ENCODE data around the gene ATP6V0E2. TPM values are rescaled to one million over a fixed set of nuclear protein-coding genes. Genes with fewer than 3 reads are reported as not detected.
"Not testable (repeated sequence)": the region's sequence is repeated elsewhere in the genome, so short reads cannot be mapped to it uniquely, and the experiment has no call there.

Gene ATP6V0E2
- polyA plus RNA-seq, 4 donors, result 20.5 to 29.1 (median 23.9) TPM

GRCh38 chr7:149874644-149875028 lies 867 bp downstream of the ATP6V0E2 start:
- no peak for DNase-seq (ENCODE audit: low read depth in 4 of 4, low spot score in 3 of 4)

GRCh38 chr7:149875396-149875795 lies 1.6 kb downstream of the ATP6V0E2 start:
- DNase-seq (ENCODE audit: low read depth in 4 of 4, low spot score in 3 of 4), result no peak

- no peak for DNase-seq (ENCODE audit: low read depth in 4 of 4, low spot score in 3 of 4)
These were observed 4.2 kb downstream of the ATP6V0E2 start for GRCh38 chr7:149877890-149878522.

- no peak for DNase-seq (ENCODE audit: low read depth in 4 of 4, low spot score in 3 of 4)
These were observed 4.8 kb downstream of the ATP6V0E2 start for GRCh38 chr7:149878523-149878921.

- no peak for DNase-seq (ENCODE audit: low read depth in 4 of 4, low spot score in 3 of 4)
These were observed 5.5 kb downstream of the ATP6V0E2 start for GRCh38 chr7:149879271-149879743.

GRCh38 chr7:149879766-149880637 lies 6.2 kb downstream of the ATP6V0E2 start:
- no peak for DNase-seq (ENCODE audit: low read depth in 4 of 4, low spot score in 3 of 4)

GRCh38 chr7:149880638-149881311 lies 7.0 kb downstream of the ATP6V0E2 start:
- DNase-seq (ENCODE audit: low read depth in 4 of 4, low spot score in 3 of 4), result no peak

GRCh38 chr7:149881328-149882247 lies 7.8 kb downstream of the ATP6V0E2 start:
- DNase-seq (ENCODE audit: low read depth in 4 of 4, low spot score in 3 of 4), result no peak

GRCh38 chr7:149882248-149883047 lies 8.7 kb downstream of the ATP6V0E2 start:
- no peak for DNase-seq (ENCODE audit: low read depth in 4 of 4, low spot score in 3 of 4)

- DNase-seq (ENCODE audit: low read depth in 4 of 4, low spot score in 3 of 4), result no peak
These were observed 9.3 kb downstream of the ATP6V0E2 start for GRCh38 chr7:149883048-149883438.

GRCh38 chr7:149883452-149883861 lies 9.7 kb downstream of the ATP6V0E2 start:
- DNase-seq (ENCODE audit: low read depth in 4 of 4, low spot score in 3 of 4), result peak in 1 of 4 donors; percentile 31

- DNase-seq (ENCODE audit: low read depth in 4 of 4, low spot score in 3 of 4), result no peak
These were observed 10.2 kb downstream of the ATP6V0E2 start for GRCh38 chr7:149884016-149884415.

- DNase-seq (ENCODE audit: low read depth in 4 of 4, low spot score in 3 of 4), result no peak
These were observed 10.8 kb downstream of the ATP6V0E2 start for GRCh38 chr7:149884541-149884940.

GRCh38 chr7:149885191-149886017 lies 11.6 kb downstream of the ATP6V0E2 start:
- DNase-seq (ENCODE audit: low read depth in 4 of 4, low spot score in 3 of 4), result no peak

GRCh38 chr7:149886018-149886415 lies 12.2 kb downstream of the ATP6V0E2 start:
- DNase-seq (ENCODE audit: low read depth in 4 of 4, low spot score in 3 of 4), result no peak

GRCh38 chr7:149887311-149887710 lies 13.5 kb downstream of the ATP6V0E2 start:
- DNase-seq (ENCODE audit: low read depth in 4 of 4, low spot score in 3 of 4), result no peak

GRCh38 chr7:149890715-149891114 lies 16.9 kb downstream of the ATP6V0E2 start:
- not testable (repeated sequence) for DNase-seq (ENCODE audit: low read depth in 4 of 4, low spot score in 3 of 4)

GRCh38 chr7:149894957-149895356 lies 21.2 kb downstream of the ATP6V0E2 start:
- not testable (repeated sequence) for DNase-seq (ENCODE audit: low read depth in 4 of 4, low spot score in 3 of 4)

Data from left renal pelvis (tissue), 4 donors.